ENCODE measurements around the gene ANKMY1. TPM values are rescaled to one million over a fixed set of nuclear protein-coding genes. Genes with fewer than 3 reads are reported as not detected.

Gene ANKMY1
- total and polyA plus RNA-seq, 2 of the 13 experiments (the other 11 are each of a cell fraction or from before 2014, with no cell fraction given), result 11.7 to 18.8 TPM

DNA sequence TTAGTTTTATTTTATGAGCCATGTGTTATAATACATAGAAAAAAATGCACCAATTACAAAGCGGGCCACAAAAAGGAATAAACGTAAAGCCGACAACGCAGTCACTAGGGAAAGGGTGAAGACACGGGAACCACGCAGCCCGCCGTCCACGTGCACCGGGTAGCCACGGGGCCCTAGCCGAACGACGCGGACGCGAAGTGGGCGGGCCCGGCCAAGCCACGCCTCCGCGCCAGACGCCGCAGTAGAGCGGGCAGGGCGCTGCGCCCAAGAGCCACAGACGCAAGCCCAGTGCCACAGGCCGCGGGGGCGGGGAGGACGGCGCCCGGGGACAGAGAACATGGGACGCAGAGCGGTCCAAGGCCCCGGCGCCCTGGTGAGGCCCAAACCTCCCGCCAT is 2.3 kb upstream of the ANKMY1 start, which contains the start of gene DUSP28 (continued):
- TF ChIP-seq, protein P1, sequence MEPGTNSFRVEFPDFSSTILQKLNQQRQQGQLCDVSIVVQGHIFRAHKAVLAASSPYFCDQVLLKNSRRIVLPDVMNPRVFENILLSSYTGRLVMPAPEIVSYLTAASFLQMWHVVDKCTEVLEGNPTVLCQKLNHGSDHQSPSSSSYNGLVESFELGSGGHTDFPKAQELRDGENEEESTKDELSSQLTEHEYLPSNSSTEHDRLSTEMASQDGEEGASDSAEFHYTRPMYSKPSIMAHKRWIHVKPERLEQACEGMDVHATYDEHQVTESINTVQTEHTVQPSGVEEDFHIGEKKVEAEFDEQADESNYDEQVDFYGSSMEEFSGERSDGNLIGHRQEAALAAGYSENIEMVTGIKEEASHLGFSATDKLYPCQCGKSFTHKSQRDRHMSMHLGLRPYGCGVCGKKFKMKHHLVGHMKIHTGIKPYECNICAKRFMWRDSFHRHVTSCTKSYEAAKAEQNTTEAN (CRISPR knock-in tag; conservative IDR thresholded peaks at IDR 0.05), result peak; percentile 59; the same call in 1 of the 2 replicates
- peak; percentile 77 for TF ChIP-seq BRD4 (CRISPR knock-in tag; IDR thresholded peaks at IDR 0.05)
- peak; percentile 92; the same call in 1 of the 2 replicates for TF ChIP-seq ZNF674 (CRISPR knock-in tag; IDR thresholded peaks at IDR 0.05; ENCODE audit: low read depth)
- TF ChIP-seq TP53 (CRISPR knock-in tag; conservative IDR thresholded peaks at IDR 0.05), result peak; percentile 71; the same call in 1 of the 2 replicates
- TF ChIP-seq, protein P2, sequence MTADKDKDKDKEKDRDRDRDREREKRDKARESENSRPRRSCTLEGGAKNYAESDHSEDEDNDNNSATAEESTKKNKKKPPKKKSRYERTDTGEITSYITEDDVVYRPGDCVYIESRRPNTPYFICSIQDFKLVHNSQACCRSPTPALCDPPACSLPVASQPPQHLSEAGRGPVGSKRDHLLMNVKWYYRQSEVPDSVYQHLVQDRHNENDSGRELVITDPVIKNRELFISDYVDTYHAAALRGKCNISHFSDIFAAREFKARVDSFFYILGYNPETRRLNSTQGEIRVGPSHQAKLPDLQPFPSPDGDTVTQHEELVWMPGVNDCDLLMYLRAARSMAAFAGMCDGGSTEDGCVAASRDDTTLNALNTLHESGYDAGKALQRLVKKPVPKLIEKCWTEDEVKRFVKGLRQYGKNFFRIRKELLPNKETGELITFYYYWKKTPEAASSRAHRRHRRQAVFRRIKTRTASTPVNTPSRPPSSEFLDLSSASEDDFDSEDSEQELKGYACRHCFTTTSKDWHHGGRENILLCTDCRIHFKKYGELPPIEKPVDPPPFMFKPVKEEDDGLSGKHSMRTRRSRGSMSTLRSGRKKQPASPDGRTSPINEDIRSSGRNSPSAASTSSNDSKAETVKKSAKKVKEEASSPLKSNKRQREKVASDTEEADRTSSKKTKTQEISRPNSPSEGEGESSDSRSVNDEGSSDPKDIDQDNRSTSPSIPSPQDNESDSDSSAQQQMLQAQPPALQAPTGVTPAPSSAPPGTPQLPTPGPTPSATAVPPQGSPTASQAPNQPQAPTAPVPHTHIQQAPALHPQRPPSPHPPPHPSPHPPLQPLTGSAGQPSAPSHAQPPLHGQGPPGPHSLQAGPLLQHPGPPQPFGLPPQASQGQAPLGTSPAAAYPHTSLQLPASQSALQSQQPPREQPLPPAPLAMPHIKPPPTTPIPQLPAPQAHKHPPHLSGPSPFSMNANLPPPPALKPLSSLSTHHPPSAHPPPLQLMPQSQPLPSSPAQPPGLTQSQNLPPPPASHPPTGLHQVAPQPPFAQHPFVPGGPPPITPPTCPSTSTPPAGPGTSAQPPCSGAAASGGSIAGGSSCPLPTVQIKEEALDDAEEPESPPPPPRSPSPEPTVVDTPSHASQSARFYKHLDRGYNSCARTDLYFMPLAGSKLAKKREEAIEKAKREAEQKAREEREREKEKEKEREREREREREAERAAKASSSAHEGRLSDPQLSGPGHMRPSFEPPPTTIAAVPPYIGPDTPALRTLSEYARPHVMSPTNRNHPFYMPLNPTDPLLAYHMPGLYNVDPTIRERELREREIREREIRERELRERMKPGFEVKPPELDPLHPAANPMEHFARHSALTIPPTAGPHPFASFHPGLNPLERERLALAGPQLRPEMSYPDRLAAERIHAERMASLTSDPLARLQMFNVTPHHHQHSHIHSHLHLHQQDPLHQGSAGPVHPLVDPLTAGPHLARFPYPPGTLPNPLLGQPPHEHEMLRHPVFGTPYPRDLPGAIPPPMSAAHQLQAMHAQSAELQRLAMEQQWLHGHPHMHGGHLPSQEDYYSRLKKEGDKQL (CRISPR knock-in tag; IDR thresholded peaks at IDR 0.05; ENCODE audit: low read depth), result peak; percentile 41; the same call in 1 of the 2 replicates
- TF ChIP-seq, protein P3, sequence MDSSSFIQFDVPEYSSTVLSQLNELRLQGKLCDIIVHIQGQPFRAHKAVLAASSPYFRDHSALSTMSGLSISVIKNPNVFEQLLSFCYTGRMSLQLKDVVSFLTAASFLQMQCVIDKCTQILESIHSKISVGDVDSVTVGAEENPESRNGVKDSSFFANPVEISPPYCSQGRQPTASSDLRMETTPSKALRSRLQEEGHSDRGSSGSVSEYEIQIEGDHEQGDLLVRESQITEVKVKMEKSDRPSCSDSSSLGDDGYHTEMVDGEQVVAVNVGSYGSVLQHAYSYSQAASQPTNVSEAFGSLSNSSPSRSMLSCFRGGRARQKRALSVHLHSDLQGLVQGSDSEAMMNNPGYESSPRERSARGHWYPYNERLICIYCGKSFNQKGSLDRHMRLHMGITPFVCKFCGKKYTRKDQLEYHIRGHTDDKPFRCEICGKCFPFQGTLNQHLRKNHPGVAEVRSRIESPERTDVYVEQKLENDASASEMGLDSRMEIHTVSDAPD (CRISPR knock-in tag; IDR thresholded peaks at IDR 0.05), result peak; percentile 73; the same call in 1 of the 2 replicates
- TF ChIP-seq, protein P4, sequence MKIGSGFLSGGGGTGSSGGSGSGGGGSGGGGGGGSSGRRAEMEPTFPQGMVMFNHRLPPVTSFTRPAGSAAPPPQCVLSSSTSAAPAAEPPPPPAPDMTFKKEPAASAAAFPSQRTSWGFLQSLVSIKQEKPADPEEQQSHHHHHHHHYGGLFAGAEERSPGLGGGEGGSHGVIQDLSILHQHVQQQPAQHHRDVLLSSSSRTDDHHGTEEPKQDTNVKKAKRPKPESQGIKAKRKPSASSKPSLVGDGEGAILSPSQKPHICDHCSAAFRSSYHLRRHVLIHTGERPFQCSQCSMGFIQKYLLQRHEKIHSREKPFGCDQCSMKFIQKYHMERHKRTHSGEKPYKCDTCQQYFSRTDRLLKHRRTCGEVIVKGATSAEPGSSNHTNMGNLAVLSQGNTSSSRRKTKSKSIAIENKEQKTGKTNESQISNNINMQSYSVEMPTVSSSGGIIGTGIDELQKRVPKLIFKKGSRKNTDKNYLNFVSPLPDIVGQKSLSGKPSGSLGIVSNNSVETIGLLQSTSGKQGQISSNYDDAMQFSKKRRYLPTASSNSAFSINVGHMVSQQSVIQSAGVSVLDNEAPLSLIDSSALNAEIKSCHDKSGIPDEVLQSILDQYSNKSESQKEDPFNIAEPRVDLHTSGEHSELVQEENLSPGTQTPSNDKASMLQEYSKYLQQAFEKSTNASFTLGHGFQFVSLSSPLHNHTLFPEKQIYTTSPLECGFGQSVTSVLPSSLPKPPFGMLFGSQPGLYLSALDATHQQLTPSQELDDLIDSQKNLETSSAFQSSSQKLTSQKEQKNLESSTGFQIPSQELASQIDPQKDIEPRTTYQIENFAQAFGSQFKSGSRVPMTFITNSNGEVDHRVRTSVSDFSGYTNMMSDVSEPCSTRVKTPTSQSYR (CRISPR knock-in tag; IDR thresholded peaks at IDR 0.05; ENCODE audit: borderline replicate concordance), result peak; percentile 59; the same call in 1 of the 2 replicates
- TF ChIP-seq AGO1 (IDR thresholded peaks at IDR 0.05; ENCODE audit: low read depth, low read length, poor library complexity, severe bottlenecking), result peak; percentile 25
- TF ChIP-seq ZNF121 (CRISPR knock-in tag; IDR thresholded peaks at IDR 0.05), result no peak
- TF ChIP-seq TBX3 (IDR thresholded peaks at IDR 0.05; ENCODE audit: borderline replicate concordance), result peak; percentile 22; the same call in 1 of the 2 replicates
- TF ChIP-seq ZNF777 (CRISPR knock-in tag; IDR thresholded peaks at IDR 0.05), result no peak
- TF ChIP-seq, protein P5, sequence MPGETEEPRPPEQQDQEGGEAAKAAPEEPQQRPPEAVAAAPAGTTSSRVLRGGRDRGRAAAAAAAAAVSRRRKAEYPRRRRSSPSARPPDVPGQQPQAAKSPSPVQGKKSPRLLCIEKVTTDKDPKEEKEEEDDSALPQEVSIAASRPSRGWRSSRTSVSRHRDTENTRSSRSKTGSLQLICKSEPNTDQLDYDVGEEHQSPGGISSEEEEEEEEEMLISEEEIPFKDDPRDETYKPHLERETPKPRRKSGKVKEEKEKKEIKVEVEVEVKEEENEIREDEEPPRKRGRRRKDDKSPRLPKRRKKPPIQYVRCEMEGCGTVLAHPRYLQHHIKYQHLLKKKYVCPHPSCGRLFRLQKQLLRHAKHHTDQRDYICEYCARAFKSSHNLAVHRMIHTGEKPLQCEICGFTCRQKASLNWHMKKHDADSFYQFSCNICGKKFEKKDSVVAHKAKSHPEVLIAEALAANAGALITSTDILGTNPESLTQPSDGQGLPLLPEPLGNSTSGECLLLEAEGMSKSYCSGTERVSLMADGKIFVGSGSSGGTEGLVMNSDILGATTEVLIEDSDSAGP (CRISPR knock-in tag; IDR thresholded peaks at IDR 0.05; ENCODE audit: borderline replicate concordance), result peak; percentile 72
- TF ChIP-seq IRF2 (CRISPR knock-in tag; IDR thresholded peaks at IDR 0.05), result peak; percentile 70

All from HepG2 (cell line).